A549 (cell line): ENCODE measurements around the gene VASN. TPM values are rescaled to one million over a fixed set of nuclear protein-coding genes. Genes with fewer than 3 reads are reported as not detected.

ENCODE experiments used
- ATAC-seq, 2 experiments: fragments of 200-7000 bp in 1 of 2; fragments of >200 bp in 1 of 2; cut with Nextera tagmentation in 1 of 2; cut with Tn5 transposase in 1 of 2; 3 replicates each; pipeline versions ENCODE4 v1.8.0 to v1.9.1; 2018 to 2020; ENCODE audit warnings: mild to moderate bottlenecking in 1 of 2, moderate library complexity in 1 of 2
- CTCF ChIA-PET: fragments of 300-600 bp; sonication (Branson Sonifier 250); formaldehyde crosslinking; extraction: SDS; loops from one replicate; lab custom pipeline; 2021; ENCODE audit warnings: antibody characterized with exemption, inconsistent platforms; lab: Yijun Ruan, JAX
- POLR2A ChIA-PET: fragments of 350-600 bp; formaldehyde crosslinking; extraction: SDS; loops from one replicate; lab custom pipeline; 2021; ENCODE audit warnings: antibody characterized with exemption, inconsistent platforms; lab: Yijun Ruan, JAX
- DNase-seq, 2 experiments: peaks; one replicate each; pipeline versions ENCODE4 v3.0.0 to v3.0.0-alpha.2; 2011 to 2016; ENCODE audit warnings: low read depth in 1 of 2, low spot score in 1 of 2
- FAIRE-seq: peaks from 2 replicates; lab custom pipeline; 2011; peaks lifted over from hg19 to GRCh38; lab: Jason Lieb, UNC
- H3K27ac ChIP-seq, 2 experiments: fragments of >200 bp; sonication (Bioruptor Twin); formaldehyde crosslinking; 3 replicates each; pipeline ENCODE4 v1.5.1; 2016 to 2017
- H3K4me1 ChIP-seq: fragments of >200 bp; sonication (Bioruptor Twin); formaldehyde crosslinking; 3 replicates; pipeline ENCODE4 v1.6.1; 2016
- H3K4me2 ChIP-seq: fragments of >200 bp; sonication (Bioruptor Twin); formaldehyde crosslinking; 3 replicates; pipeline ENCODE4 v1.6.1; 2016
- H3K4me3 ChIP-seq: fragments of >200 bp; sonication (Bioruptor Twin); formaldehyde crosslinking; 3 replicates; pipeline ENCODE4 v1.5.1; 2016
- H3K9me3 ChIP-seq: fragments of >200 bp; sonication (Bioruptor Twin); formaldehyde crosslinking; 3 replicates; pipeline ENCODE4 v1.6.1; 2016
- CBX2 ChIP-seq: fragments of 200-600 bp; sonication (generic); IDR thresholded peaks from 2 replicates; pipeline ENCODE4 v1.6.1; 2016; ENCODE audit warnings: low read depth, mild to moderate bottlenecking, borderline replicate concordance
- CHD2 ChIP-seq: fragments of 150-350 bp; IDR thresholded peaks from 2 replicates; pipeline ENCODE4 v1.6.1; 2014; ENCODE audit warnings: low read length; ENCODE audit not compliant: partially characterized antibody
- CHD4 ChIP-seq: fragments of 200-600 bp; sonication (generic); IDR thresholded peaks from 2 replicates; pipeline ENCODE4 v1.6.1; 2016; ENCODE audit warnings: antibody characterized with exemption, mild to moderate bottlenecking, borderline replicate concordance
- EP300 ChIP-seq, 2 experiments: fragments of >200 bp; sonication (Bioruptor Twin); formaldehyde crosslinking; IDR thresholded peaks; 2 replicates in 1 of 2; 3 replicates in 1 of 2; pipeline ENCODE4 v1.6.1; 2016 to 2017
- FOSB ChIP-seq: fragments of 250-450 bp; sonication (Bioruptor Pico); IDR thresholded peaks from 2 replicates; pipeline ENCODE4 v1.5.0; 2020; ENCODE audit warnings: mild to moderate bottlenecking, moderate library complexity
- HOXA7 ChIP-seq: fragments of 250-450 bp; sonication (Bioruptor Pico); IDR thresholded peaks from 2 replicates; pipeline ENCODE4 v1.5.0; 2020; ENCODE audit warnings: mild to moderate bottlenecking, moderate library complexity
- HOXB5 ChIP-seq: fragments of 250-450 bp; sonication (Bioruptor Pico); IDR thresholded peaks from 2 replicates; pipeline ENCODE4 v1.5.0; 2020; ENCODE audit warnings: mild to moderate bottlenecking, moderate library complexity
- JUN ChIP-seq, 2 experiments: fragments of >200 bp; sonication (Bioruptor Twin); formaldehyde crosslinking; IDR thresholded peaks; 2 replicates in 1 of 2; 3 replicates in 1 of 2; pipeline ENCODE4 v1.6.1; 2016 to 2017
- KDM1A ChIP-seq: fragments of 200-600 bp; sonication (generic); IDR thresholded peaks from 2 replicates; pipeline ENCODE4 v1.6.1; 2016; ENCODE audit warnings: low read depth, mild to moderate bottlenecking
- MAFK ChIP-seq: fragments of 450-650 bp; IDR thresholded peaks from 2 replicates; pipeline ENCODE4 v1.6.1; 2014; ENCODE audit not compliant: partially characterized antibody
- MAZ ChIP-seq: fragments of 150-350 bp; IDR thresholded peaks from 2 replicates; pipeline ENCODE4 v1.6.1; 2014; ENCODE audit warnings: antibody characterized with exemption, low read depth, low read length, borderline replicate concordance
- NFE2L2 ChIP-seq: fragments of 150-350 bp; conservative IDR thresholded peaks from 2 replicates; pipeline ENCODE4 v1.6.1; 2014; ENCODE audit warnings: low read length
- NR3C1 ChIP-seq: fragments of >200 bp; sonication (Bioruptor Twin); formaldehyde crosslinking; IDR thresholded peaks from 3 replicates; pipeline ENCODE4 v1.6.1; 2017
- PHF8 ChIP-seq: fragments of 200-600 bp; sonication (generic); IDR thresholded peaks from 2 replicates; pipeline ENCODE4 v1.6.1; 2016; ENCODE audit warnings: low read depth, mild to moderate bottlenecking, antibody characterized with exemption, moderate library complexity, borderline replicate concordance
- RAD21 ChIP-seq, 2 experiments: fragments of >200 bp in 1 of 2; sonication (Bioruptor Twin) in 1 of 2; formaldehyde crosslinking in 1 of 2; IDR thresholded peaks in 1 of 2; conservative IDR thresholded peaks in 1 of 2; 2 replicates in 1 of 2; 3 replicates in 1 of 2; pipeline ENCODE4 v1.6.1; 2012 to 2018; ENCODE audit warnings: inconsistent platforms in 1 of 2
- RCOR1 ChIP-seq: fragments of 150-350 bp; IDR thresholded peaks from 2 replicates; pipeline ENCODE4 v1.6.1; 2014; ENCODE audit warnings: antibody characterized with exemption, low read length, low read depth
- RFX5 ChIP-seq: fragments of 450-650 bp; IDR thresholded peaks from 2 replicates; pipeline ENCODE4 v1.7.1; 2014; ENCODE audit warnings: antibody characterized with exemption, mild to moderate bottlenecking, moderate library complexity
- SMC3 ChIP-seq: fragments of >200 bp; sonication (Bioruptor Twin); formaldehyde crosslinking; IDR thresholded peaks from 3 replicates; pipeline ENCODE4 v1.6.1; 2018; ENCODE audit warnings: inconsistent platforms
- SREBF2 ChIP-seq: fragments of 450-650 bp; IDR thresholded peaks from 2 replicates; pipeline ENCODE4 v1.6.1; 2014; ENCODE audit warnings: mild to moderate bottlenecking, moderate library complexity
- ZFP36 ChIP-seq: fragments of 450-650 bp; IDR thresholded peaks from 2 replicates; pipeline ENCODE4 v1.6.1; 2014; ENCODE audit warnings: borderline replicate concordance; ENCODE audit not compliant: partially characterized antibody
- WGBS: methylation state at CpG from one replicate; pipeline ENCODE4 v1.1.6; 2017; ENCODE audit errors: missing lambda C conversion rate; 5-methylcytosine and 5-hydroxymethylcytosine counted together
- polyA plus RNA-seq, 4 experiments: library from polyadenylated mRNA; depleted of rRNA in 3 of 4; stranded (reverse); fragments of >200 nt; fragmentation: RNase III in 1 of 4; extraction: RNeasy Plus Mini Kit Qiagen cat#74134 plus additional on column Dnase treatment in 1 of 4; gene quantifications; 2 replicates in 3 of 4; 3 replicates in 1 of 4; pipeline ENCODE4 v1.2.3, GENCODE V29; 2011 to 2017
- TF ChIP-seq, protein P1 (sequence below): IDR thresholded peaks from 2 replicates; pipeline ENCODE4 v1.6.1; 2012; ENCODE audit warnings: low read depth, borderline replicate concordance
- TF ChIP-seq, protein P2 (sequence below): IDR thresholded peaks from 2 replicates; pipeline ENCODE4 v1.6.1; 2012
- TF ChIP-seq, protein P3 (sequence below): fragments of >200 bp; sonication (Bioruptor Twin); formaldehyde crosslinking; IDR thresholded peaks from 3 replicates; pipeline ENCODE4 v1.5.1; 2016

VASN gene
- polyA plus RNA-seq, 2 of the 4 experiments (the other 2 are of a cell fraction), result 2.3 to 4.0 TPM

DNA sequence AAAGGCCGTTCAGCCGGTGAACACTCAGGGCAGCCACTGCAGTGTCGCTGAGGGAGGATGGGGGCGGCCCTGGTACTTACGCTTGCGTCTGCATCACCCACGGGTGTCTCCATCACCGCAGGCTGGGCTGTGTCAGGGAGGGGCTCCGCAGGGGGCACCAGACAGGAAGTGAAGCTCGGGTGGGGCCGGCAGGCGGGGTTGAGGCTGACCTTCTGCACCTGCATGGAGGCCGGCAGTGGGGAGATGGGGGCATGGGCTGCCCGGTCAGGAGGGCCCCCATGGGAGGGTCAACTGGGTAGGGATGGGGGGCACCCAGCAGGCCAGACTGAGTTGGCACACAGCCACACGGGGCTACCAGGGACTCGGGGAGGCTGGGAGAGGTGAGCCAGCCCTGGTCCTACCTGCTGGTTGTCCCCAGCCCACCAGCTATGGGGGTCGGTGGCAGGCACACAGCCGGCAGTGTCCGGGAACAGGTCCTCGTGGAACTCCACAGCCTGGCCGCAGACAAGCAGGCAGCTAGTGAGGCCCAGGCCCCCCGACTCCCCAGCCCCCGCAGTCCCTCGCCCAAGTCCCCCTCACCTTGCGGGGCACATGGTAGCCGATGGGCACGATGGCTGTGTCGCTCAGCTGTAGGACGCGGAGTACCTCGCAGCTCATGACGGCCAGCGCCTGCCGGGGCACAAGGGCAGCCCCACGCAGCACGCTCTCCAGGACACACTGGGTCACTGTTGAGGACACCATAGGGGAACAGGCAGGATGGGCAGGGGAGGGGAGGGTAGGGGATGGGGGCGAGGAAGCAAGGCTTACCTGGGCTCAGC is 7.2 kb upstream of the VASN start:
- Histone ChIP-seq H3K4me2 (no peak overlapping the region), H3K27ac (no peak overlapping the region)
- FAIRE-seq, result no peak
- CTCF ChIA-PET, result interaction anchor here (1.0 to 14.1 kb wide), 6 partner anchors 9 to 55 kb away, joined by 3 to 833 read pairs (median 3); no protein-coding TSS in a partner anchor
- 93% methylated on average over 20 of the region's 37 CpGs for WGBS
- TF ChIP-seq, protein P1, sequence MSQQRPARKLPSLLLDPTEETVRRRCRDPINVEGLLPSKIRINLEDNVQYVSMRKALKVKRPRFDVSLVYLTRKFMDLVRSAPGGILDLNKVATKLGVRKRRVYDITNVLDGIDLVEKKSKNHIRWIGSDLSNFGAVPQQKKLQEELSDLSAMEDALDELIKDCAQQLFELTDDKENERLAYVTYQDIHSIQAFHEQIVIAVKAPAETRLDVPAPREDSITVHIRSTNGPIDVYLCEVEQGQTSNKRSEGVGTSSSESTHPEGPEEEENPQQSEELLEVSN, result no peak
- TF ChIP-seq HOXB5 (CRISPR knock-in tag) (no peak), EP300 (IDR thresholded peaks at IDR 0.05) (no peak), RFX5 (no peak), NR3C1 (no peak), CHD4 (no peak), PHF8 (no peak), FOSB (CRISPR knock-in tag) (no peak), SMC3 (no peak), NFE2L2 (no peak), RCOR1 (no peak), ZFP36 (no peak), MAZ (no peak), SREBF2 (no peak), JUN (IDR thresholded peaks at IDR 0.05) (no peak), RAD21 (conservative IDR thresholded peaks at IDR 0.05 in 1 of 2, IDR thresholded peaks at IDR 0.05 in 1 of 2) (no peak)
- TF ChIP-seq, protein P2, sequence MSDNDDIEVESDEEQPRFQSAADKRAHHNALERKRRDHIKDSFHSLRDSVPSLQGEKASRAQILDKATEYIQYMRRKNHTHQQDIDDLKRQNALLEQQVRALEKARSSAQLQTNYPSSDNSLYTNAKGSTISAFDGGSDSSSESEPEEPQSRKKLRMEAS, result no peak
- TF ChIP-seq, protein P3, sequence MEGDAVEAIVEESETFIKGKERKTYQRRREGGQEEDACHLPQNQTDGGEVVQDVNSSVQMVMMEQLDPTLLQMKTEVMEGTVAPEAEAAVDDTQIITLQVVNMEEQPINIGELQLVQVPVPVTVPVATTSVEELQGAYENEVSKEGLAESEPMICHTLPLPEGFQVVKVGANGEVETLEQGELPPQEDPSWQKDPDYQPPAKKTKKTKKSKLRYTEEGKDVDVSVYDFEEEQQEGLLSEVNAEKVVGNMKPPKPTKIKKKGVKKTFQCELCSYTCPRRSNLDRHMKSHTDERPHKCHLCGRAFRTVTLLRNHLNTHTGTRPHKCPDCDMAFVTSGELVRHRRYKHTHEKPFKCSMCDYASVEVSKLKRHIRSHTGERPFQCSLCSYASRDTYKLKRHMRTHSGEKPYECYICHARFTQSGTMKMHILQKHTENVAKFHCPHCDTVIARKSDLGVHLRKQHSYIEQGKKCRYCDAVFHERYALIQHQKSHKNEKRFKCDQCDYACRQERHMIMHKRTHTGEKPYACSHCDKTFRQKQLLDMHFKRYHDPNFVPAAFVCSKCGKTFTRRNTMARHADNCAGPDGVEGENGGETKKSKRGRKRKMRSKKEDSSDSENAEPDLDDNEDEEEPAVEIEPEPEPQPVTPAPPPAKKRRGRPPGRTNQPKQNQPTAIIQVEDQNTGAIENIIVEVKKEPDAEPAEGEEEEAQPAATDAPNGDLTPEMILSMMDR, result no peak
- TF ChIP-seq, all 56 proteins: peak for 0
- ATAC-seq (no peak), DNase-seq (no peak)
- H3K4me3 ChIP-seq, result no peak overlapping the region
- H3K4me1 ChIP-seq, result peaks cover 18% of the 10 kb centered on the region
- POLR2A ChIA-PET, result no interaction called here
- no peaks in the 10 kb centered on the region for H3K9me3 ChIP-seq

DNA sequence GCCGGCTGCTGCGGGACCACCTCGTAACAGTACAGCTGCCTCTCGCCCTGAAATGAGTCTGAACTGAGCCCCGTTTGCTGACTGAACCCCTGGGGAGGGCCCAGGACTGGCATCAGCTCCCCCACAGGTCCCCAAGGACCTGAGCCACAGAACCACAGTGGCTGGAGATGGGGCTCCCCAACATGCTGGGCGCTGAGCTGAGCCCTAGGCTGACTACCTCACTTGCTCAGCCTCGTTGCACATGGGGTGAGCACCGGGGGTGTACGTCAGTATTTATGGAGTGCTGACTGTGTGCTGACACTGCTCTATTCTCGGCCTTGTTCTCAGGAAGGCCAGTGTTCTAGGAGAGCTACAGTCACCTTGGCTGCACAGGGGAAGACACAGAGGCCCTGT is 6.6 kb upstream of the VASN start:
- Histone ChIP-seq H3K9me3 (no peaks in the 10 kb centered on the region), H3K4me1 (peaks cover 19% of the 10 kb centered on the region), H3K4me3 (no peak overlapping the region), H3K27ac (no peak overlapping the region), H3K4me2 (no peak overlapping the region)
- DNase-seq (no peak), ATAC-seq (no peak), FAIRE-seq (no peak)
- POLR2A ChIA-PET, result no interaction called here
- WGBS, result 93% methylated on average over 8 of the region's 10 CpGs
- CTCF ChIA-PET, result interaction anchor here (0.9 to 14.1 kb wide), 7 partner anchors 8 to 35 kb away, joined by 3 to 833 read pairs (median 3); no protein-coding TSS in a partner anchor
- TF ChIP-seq CBX2, result no peak
- no peak for TF ChIP-seq KDM1A
- TF ChIP-seq MAFK, result no peak
- TF ChIP-seq HOXA7 (CRISPR knock-in tag), result no peak
- TF ChIP-seq CHD2, result no peak
- no peak for TF ChIP-seq NFE2L2
